ENCODE data around the gene SCN1B. TPM values are rescaled to one million over a fixed set of nuclear protein-coding genes. Genes with fewer than 3 reads are reported as not detected.
A peak's percentile ranks its signal among the peaks of the same experiment; 100 is the strongest.

The SCN1B gene
- total RNA-seq, 2 experiments from 2014 or later, result 1.4 to 2.3 TPM

DNA sequence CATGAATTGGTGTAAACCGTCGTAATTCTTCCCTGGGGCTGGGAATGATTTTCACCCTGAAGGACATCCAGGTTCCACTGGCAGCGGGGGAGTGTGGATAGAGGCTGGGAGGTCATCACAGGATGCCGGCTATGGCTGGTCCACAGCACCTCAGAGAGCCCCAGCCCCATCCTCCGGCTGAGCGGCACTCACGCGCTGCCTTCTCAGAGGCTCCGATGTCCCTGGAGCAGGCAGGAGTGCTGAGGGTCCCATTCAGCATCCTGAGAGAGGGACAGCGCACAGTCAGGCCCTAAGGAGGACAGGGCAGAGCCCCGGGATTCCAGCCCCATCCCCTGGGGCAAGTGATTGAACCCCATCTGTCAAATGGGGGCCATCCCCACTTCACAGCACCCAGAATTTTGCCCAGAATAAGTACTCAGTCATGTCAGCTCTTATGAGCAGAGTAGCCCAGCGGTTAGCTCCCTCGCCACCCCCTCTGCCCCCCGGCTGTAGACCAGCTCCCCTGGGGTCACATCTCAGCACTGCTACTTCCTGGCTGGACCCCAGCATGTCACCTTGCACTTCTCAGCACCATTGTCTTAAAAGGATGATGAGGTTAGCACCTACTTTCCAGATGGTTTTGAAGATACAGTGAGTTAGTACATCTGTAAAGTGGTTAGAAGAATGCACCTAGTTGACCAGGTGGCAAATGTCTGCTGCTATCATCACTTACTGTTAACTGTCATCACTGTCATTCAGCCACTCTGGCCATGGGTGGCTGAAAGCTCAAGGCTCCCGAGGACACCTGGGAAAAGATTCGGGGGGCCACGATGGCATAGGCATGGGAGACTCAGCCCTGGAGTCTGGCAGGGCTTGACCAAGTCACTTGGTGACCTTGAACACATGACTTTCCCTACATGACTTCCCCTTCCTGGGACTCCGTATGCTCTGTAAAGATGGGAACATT lies 18.3 kb upstream of the SCN1B start:
- Mint-ChIP-seq H3K9me3 (no peaks in the 10 kb centered on the region), H3K4me3 (peak overlapping the region; percentile 83), H3K27me3 (no peaks in the 10 kb centered on the region), H3K27ac (peak overlapping the region; percentile 91), H3K36me3 (ENCODE audit: low read depth) (peaks cover 67% of the 10 kb centered on the region), H3K4me1 (ENCODE audit: low read depth) (peaks cover 67% of the 10 kb centered on the region)
- peak overlapping the region; percentile 18 to 62 for H3K27ac ChIP-seq (ENCODE audit: low read depth in 1 of 2, low read length in 2 of 2)
- ChIA-PET POLR2A (interaction anchor here (1.0 to 11.9 kb wide), 4 partner anchors 13 to 49 kb away, joined by 4 to 205 read pairs (median 52); partner anchors contain the start of genes GRAMD1A and ZNF792), CTCF (interaction anchor here (1.2 to 3.3 kb wide), 5 partner anchors 10 to 38 kb away, joined by 3 to 50 read pairs (median 5); no protein-coding TSS in a partner anchor)
- peaks cover 59% of the 10 kb centered on the region for H3K36me3 ChIP-seq (ENCODE audit: insufficient read depth, low read length)
- no peaks in the 10 kb centered on the region for H3K27me3 ChIP-seq (ENCODE audit: control insufficient read depth in 1 of 2, insufficient read depth in 2 of 2, low read length in 2 of 2)
- peaks cover 77% of the 10 kb centered on the region for H3K4me1 ChIP-seq (ENCODE audit: insufficient read depth, low read length)
- no peak overlapping the region for H3K4me3 ChIP-seq (ENCODE audit: low read length)
- TF ChIP-seq, protein P1, sequence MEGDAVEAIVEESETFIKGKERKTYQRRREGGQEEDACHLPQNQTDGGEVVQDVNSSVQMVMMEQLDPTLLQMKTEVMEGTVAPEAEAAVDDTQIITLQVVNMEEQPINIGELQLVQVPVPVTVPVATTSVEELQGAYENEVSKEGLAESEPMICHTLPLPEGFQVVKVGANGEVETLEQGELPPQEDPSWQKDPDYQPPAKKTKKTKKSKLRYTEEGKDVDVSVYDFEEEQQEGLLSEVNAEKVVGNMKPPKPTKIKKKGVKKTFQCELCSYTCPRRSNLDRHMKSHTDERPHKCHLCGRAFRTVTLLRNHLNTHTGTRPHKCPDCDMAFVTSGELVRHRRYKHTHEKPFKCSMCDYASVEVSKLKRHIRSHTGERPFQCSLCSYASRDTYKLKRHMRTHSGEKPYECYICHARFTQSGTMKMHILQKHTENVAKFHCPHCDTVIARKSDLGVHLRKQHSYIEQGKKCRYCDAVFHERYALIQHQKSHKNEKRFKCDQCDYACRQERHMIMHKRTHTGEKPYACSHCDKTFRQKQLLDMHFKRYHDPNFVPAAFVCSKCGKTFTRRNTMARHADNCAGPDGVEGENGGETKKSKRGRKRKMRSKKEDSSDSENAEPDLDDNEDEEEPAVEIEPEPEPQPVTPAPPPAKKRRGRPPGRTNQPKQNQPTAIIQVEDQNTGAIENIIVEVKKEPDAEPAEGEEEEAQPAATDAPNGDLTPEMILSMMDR (IDR thresholded peaks at IDR 0.05), result no peak
- no peaks in the 10 kb centered on the region for H3K9me3 ChIP-seq (ENCODE audit: control insufficient read depth in 1 of 2, insufficient read depth in 1 of 2, low read length in 2 of 2)
- DNase-seq (peak in 2 of 14 experiments; percentile 24 to 45), ATAC-seq (ENCODE audit: poor library complexity) (no peak)
- intact Hi-C loops (cut with DNase I, micrococcal nuclease), result loop anchor here in 1 of 2 experiments (5.0 kb wide), 3 partner anchors 155 to 280 kb away; partner anchors contain the start of gene ZNF181

DNA sequence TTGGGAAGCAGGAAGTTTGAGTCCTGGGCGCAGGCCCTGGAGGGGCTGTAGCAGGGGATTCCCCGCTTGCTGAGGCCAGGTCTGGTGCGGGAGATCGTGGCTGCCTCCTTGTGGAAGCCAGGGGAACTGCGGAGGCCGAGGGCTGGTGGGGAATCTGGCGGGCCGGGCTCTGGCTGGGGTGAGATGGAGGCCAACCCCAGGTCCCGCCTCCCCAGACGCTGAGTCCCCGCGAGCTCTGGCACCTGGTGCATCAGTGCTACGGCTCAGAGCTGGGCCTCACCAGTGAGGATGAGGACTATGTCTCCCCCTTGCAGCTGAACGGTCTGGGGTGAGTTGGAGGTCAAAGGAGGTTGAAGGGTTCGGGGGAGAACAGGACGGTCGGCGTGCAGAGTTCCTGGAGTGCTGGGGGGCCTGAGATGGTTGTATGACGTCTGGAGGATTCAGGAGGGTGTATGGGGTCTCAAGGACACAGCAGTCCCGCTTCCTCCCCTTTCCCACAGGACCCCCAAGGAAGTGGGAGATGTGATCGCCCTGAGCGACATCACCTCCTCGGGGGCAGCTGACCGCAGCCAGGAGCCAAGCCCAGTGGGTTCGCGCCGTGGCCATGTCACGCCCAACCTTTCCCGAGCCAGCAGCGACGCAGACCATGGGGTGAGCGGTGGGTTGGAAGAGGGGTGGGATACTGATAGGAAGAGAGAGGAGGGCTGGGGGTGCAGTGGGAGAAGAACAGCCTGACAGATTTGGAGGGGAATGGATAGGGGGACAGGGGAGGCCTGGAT lies 17.0 kb upstream of the SCN1B start:
- H3K9me3 Mint-ChIP-seq, result no peaks in the 10 kb centered on the region
- intact Hi-C loops (cut with DNase I, micrococcal nuclease), result loop anchor here (1.0 to 5.0 kb wide), 5 partner anchors 12 to 281 kb away; partner anchors contain the start of gene ZNF181 (in 1 of the 2)
- H3K27ac Mint-ChIP-seq, result peak overlapping the region; percentile 91
- POLR2A ChIA-PET, result interaction anchor here (0.9 to 11.9 kb wide), 10 partner anchors 12 to 197 kb away, joined by 3 to 205 read pairs (median 6); partner anchors contain the start of genes GRAMD1A, ZNF30 and ZNF792
- peaks cover 78% of the 10 kb centered on the region for H3K36me3 Mint-ChIP-seq (ENCODE audit: low read depth)
- H3K27me3 Mint-ChIP-seq, result no peaks in the 10 kb centered on the region
- Histone ChIP-seq H3K27me3 (ENCODE audit: control insufficient read depth in 1 of 2, insufficient read depth in 2 of 2, low read length in 2 of 2) (no peaks in the 10 kb centered on the region), H3K4me3 (ENCODE audit: low read length) (peak overlapping the region; percentile 48), H3K27ac (ENCODE audit: low read depth in 1 of 2, low read length in 2 of 2) (peak overlapping the region; percentile 79 to 87), H3K4me1 (ENCODE audit: insufficient read depth, low read length) (peaks cover 82% of the 10 kb centered on the region), H3K36me3 (ENCODE audit: insufficient read depth, low read length) (peaks cover 69% of the 10 kb centered on the region), H3K9me3 (ENCODE audit: control insufficient read depth in 1 of 2, insufficient read depth in 1 of 2, low read length in 2 of 2) (no peaks in the 10 kb centered on the region)
- H3K4me3 Mint-ChIP-seq, result peak overlapping the region; percentile 87
- ATAC-seq (ENCODE audit: poor library complexity) (peak; percentile 82), DNase-seq (peak; percentile 74 to 91 (median 82))
- CTCF ChIA-PET, result interaction anchor here (0.5 to 3.3 kb wide), 6 partner anchors 11 to 40 kb away, joined by 3 to 50 read pairs (median 4); no protein-coding TSS in a partner anchor
- TF ChIP-seq, protein P1 (IDR thresholded peaks at IDR 0.05), result peak; percentile 94
- H3K4me1 Mint-ChIP-seq (ENCODE audit: low read depth), result peaks cover 73% of the 10 kb centered on the region
